Ovary (tissue), 9 donors: ENCODE data around the gene SPATA24. TPM values are rescaled to one million over a fixed set of nuclear protein-coding genes. Genes with fewer than 3 reads are reported as not detected.

Experiments
- DNase-seq, 5 donors: peaks; one replicate each; pipeline ENCODE4 v3.0.0-alpha.2; 2019 to 2020
- H3K27ac ChIP-seq, 2 donors: fragments of 200-600 bp; one replicate each; pipeline versions ENCODE4 v1.5.1 to v1.8.0; 2019 to 2022
- H3K27me3 ChIP-seq: fragments of 200-600 bp; one replicate; pipeline ENCODE4 v1.8.0; 2022
- H3K36me3 ChIP-seq: fragments of 200-600 bp; sonication (generic); one replicate; pipeline ENCODE4 v1.5.1; 2019
- H3K4me1 ChIP-seq: one replicate; pipeline ENCODE4 v1.8.1; 2013; ENCODE audit warnings: mild to moderate bottlenecking, moderate library complexity; ENCODE audit not compliant: insufficient read depth
- H3K4me3 ChIP-seq: fragments of 200-600 bp; sonication (generic); one replicate; pipeline ENCODE4 v1.5.1; 2017
- H3K9me3 ChIP-seq, 2 donors: fragments of 200-600 bp in 1 of 2; sonication (generic) in 1 of 2; one replicate each; pipeline versions ENCODE4 v1.5.1 to v1.8.1; 2013 to 2019; ENCODE audit warnings: mild to moderate bottlenecking in 1 of 2, moderate library complexity in 1 of 2
- EP300 ChIP-seq: sonication (generic); formaldehyde crosslinking; IDR thresholded peaks from one replicate; pipeline ENCODE4 v1.6.1; 2017; ENCODE audit warnings: antibody characterized with exemption
- POLR2A ChIP-seq: fragments of 450-650 bp; IDR thresholded peaks from one replicate; pipeline ENCODE4 v1.6.1; 2017; ENCODE audit warnings: antibody characterized with exemption, mild to moderate bottlenecking, moderate library complexity
- WGBS, 3 donors: extraction: QIAGEN DNeasy Blood & Tissue Kit in 1 of 3; methylation state at CpG; one replicate each; pipeline versions ENCODE4 v1.1.5 to v1.1.7; 2013 to 2017; 5-methylcytosine and 5-hydroxymethylcytosine counted together
- intact Hi-C, 4 donors: fragments of 100-400 bp; cut with DNase I; formaldehyde crosslinking; loops; one replicate each; pipeline versions ENCODE4 v1.11.0 to v1.15.1; 2022 to 2023
- polyA plus RNA-seq, 2 donors: library from polyadenylated mRNA; stranded (reverse); fragments of 200-250 nt in 1 of 2; fragments of 350-450 nt in 1 of 2; fragmentation: Illumina TruSeq in 1 of 2; extraction: RNeasy Lipid Tissue Mini Kit (QIAGEN cat#74804) in 1 of 2; gene quantifications; one replicate each; pipeline ENCODE4 v1.2.3, GENCODE V29; 2013 to 2014
- total RNA-seq, 7 donors: library from RNA; depleted of rRNA in 2 of 7; stranded (reverse); fragments of >200 nt in 2 of 7; fragmentation: NEBNext Ultra II Directional in 3 of 7; extraction: Animal tissue kit (Norgen Biotek cat#: 25700) in 3 of 7; gene quantifications; one replicate each; pipeline versions ENCODE4 v1.1.0 to v1.2.4, GENCODE V29; 2016 to 2023
- TF ChIP-seq, protein P1 (sequence below), 3 donors: fragments of 450-650 bp in 2 of 3; fragments of 200-600 bp in 1 of 3; IDR thresholded peaks; one replicate each; pipeline versions ENCODE4 v1.5.1 to v1.8.0; 2016 to 2022; ENCODE audit warnings: antibody characterized with exemption in 3 of 3, mild to moderate bottlenecking in 1 of 3
- donor health status: DM: no; HTN: no; CAD: no; lungs with moderate emphysema.
- donor health status: DM: no; HTN: no; CAD: no.
- donor health status: Bipolar disorder and iron deficiency.
- donor health status: DM: yes; HTN: yes; CAD: no.
- donor health status: DM: no; HTN: no; CAD: no.
- donor health status: DM: yes; HTN: yes; CAD: no.

The SPATA24 gene
- total and polyA plus RNA-seq, 9 donors = 2.1 to 6.7 (median 4.0) TPM

DNA sequence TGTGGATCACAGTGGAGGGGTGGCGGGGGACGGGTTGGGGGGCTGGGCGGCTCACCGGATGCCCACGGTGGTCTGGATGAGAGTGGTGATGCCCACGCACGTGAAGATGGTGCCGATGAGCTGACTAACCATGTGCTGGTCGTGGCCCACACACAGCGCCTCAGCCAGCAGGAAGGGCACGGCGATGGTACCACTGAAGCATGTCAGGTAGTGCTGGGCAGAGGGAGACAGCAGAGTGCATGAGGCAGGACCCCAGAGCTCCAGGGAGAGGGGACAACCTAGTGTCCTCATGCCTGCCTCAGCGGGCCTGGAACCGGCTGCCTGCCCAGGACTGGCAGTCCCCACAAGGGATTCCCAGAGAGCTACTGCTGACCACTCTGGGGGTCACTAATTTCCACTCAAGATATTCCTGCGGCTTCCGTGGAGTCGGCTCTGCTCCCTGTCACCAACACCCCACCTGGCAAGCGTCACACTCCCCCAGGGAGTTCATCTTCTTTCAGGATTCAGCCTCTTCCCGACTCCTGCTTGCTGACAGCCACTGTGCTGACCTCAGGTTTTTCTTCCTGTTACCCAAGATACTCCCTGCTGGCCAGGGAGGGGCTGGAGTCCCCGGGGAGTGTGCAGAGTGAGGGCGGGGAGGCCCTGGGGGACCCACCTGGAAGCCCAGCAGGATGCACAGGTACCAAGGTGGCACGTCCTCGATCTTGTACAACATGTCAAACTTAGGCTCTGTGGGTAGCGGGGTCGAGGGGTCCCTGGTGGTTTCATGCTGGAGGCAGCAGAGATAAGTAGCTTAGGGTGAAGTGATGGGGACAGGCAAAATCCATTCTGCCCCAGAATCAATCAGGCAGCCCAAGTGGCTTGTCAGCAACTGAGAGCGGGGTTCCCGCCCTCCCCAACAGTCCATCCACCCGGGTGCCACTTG lies 21.8 kb downstream of the SPATA24 start:
- TF ChIP-seq, protein P1, sequence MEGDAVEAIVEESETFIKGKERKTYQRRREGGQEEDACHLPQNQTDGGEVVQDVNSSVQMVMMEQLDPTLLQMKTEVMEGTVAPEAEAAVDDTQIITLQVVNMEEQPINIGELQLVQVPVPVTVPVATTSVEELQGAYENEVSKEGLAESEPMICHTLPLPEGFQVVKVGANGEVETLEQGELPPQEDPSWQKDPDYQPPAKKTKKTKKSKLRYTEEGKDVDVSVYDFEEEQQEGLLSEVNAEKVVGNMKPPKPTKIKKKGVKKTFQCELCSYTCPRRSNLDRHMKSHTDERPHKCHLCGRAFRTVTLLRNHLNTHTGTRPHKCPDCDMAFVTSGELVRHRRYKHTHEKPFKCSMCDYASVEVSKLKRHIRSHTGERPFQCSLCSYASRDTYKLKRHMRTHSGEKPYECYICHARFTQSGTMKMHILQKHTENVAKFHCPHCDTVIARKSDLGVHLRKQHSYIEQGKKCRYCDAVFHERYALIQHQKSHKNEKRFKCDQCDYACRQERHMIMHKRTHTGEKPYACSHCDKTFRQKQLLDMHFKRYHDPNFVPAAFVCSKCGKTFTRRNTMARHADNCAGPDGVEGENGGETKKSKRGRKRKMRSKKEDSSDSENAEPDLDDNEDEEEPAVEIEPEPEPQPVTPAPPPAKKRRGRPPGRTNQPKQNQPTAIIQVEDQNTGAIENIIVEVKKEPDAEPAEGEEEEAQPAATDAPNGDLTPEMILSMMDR (IDR thresholded peaks at IDR 0.05) = no peak
- 77 to 87% (median 78%) methylated on average over 28 of the region's 28 CpGs for WGBS, 3 donors
- no peak overlapping the region for H3K27ac ChIP-seq
- no peaks in the 10 kb centered on the region for H3K36me3 ChIP-seq
- H3K9me3 ChIP-seq = no peaks in the 10 kb centered on the region
- peak in 1 of 5 donors; percentile 9 for DNase-seq
- H3K27me3 ChIP-seq = no peaks in the 10 kb centered on the region
- intact Hi-C loops = no loop called here
- H3K4me3 ChIP-seq = no peak overlapping the region
- no peaks in the 10 kb centered on the region for H3K4me1 ChIP-seq

DNA sequence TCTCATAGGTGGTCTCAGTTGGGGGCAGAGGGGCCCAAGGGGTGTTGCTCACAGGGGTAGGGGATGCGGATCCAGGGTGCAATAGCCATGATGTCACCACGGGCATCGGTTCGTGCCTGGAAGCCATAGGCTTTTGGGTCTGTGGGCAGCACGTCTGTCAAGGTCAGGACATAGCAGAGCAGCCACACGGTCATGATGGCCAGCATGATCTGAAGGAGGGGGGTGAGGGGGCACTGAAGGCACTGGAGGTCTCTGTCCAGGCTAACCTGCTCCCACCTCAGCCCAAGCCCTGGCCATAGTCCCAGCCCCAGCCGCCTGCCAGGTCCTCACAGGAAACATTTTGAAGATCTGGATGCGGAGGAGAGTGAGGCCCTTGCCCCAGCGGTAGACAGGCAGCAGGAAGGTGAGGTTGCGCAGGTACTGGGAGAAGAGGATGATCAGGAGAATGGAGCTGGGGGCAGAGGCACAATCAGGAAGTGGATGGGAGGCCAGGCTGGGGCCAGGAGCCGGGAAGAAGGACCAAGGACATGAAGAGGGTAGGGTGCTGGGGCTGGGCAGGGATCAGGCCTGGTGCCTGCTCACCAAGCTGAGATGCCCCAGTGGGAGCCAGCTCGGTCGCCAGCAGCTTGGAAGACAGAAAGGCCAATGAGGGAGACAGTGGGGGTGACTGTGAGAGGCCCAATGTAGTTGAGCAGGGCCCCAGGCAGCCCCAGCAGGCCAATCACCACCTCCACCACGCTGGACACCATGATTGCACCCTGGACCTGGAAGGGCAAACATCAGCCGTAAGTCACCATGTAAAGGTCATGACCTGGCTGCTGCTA lies 24.1 kb downstream of the SPATA24 start:
- intact Hi-C loops = no loop called here
- Histone ChIP-seq H3K27ac (no peak overlapping the region), H3K9me3 (no peaks in the 10 kb centered on the region), H3K4me1 (no peaks in the 10 kb centered on the region), H3K27me3 (no peaks in the 10 kb centered on the region), H3K4me3 (no peak overlapping the region), H3K36me3 (no peaks in the 10 kb centered on the region)
- TF ChIP-seq, protein P1 (IDR thresholded peaks at IDR 0.05) = no peak
- TF ChIP-seq POLR2A (no peak), EP300 (no peak)
- peak in 2 of 5 donors; percentile 15 to 22 for DNase-seq
- 70 to 75% (median 70%) methylated on average over 15 of the region's 15 CpGs for WGBS, 3 donors

DNA sequence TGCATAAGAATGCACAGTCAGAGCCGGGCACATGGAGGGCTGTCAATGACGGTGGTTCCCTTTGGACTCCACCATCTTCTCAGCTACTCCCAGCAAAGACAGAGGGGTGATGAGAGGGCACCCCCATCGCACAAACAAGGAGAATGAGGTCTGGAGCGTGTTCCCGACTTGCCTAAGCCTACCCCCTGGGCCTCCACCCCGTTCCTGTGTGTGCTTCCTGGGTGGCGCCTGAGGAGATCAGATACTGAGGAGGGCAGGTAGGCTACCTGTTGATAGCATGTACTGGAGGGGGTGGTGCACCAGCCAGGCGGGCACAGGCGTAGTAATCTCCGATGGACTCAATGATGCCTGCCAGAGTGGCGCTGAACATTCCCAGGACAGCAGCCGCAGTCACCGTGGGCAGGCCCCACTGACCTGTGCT lies 24.9 kb downstream of the SPATA24 start:
- TF ChIP-seq POLR2A (no peak), EP300 (no peak)
- TF ChIP-seq, protein P1 (IDR thresholded peaks at IDR 0.05) = no peak
- 83 to 89% (median 83%) methylated on average over 13 of the region's 13 CpGs for WGBS, 3 donors
- intact Hi-C loops = no loop called here
- no peak overlapping the region for H3K4me3 ChIP-seq
- no peaks in the 10 kb centered on the region for H3K9me3 ChIP-seq
- no peaks in the 10 kb centered on the region for H3K36me3 ChIP-seq
- H3K4me1 ChIP-seq = no peaks in the 10 kb centered on the region
- DNase-seq = peak in 2 of 5 donors; percentile 7 to 16
- H3K27me3 ChIP-seq = no peaks in the 10 kb centered on the region
- no peak overlapping the region for H3K27ac ChIP-seq

DNA sequence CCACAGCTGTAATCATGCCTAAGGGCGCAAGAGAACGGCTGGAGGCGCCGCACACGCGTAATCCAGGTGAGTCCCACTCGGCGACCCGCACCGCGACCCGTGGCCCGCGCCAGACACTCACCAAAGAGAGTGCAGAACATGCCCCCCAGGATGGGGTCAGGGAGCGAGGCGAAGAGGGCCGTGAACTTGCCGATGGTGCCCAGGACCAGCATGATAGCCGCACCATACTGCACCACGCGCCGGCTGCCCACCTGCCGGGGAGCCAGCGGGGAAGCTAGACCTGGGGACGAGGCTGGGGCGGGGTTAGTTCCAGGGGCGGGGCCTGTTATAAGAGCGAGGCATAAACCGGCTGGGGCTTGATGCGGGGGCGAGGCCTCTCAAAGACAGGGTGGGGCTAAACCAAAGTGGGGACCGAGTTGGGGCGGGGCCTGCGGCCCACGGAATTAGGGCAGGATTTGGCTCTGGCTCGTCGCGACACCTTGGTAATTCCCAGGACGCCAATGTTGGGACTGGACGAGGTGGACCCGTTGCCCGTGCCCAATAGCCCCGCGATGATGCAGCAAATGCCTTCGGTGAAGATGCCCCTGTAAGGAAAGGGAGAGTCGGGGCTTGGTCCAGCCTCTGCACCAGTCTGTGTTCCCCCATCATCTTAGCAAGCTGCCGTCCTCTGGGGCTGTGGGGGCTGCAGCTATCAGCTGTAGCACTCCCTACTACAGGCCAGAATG lies 25.6 kb downstream of the SPATA24 start:
- Histone ChIP-seq H3K27ac (no peak overlapping the region), H3K9me3 (no peaks in the 10 kb centered on the region), H3K27me3 (no peaks in the 10 kb centered on the region), H3K4me1 (peaks cover 3% of the 10 kb centered on the region), H3K36me3 (no peaks in the 10 kb centered on the region), H3K4me3 (no peak overlapping the region)
- intact Hi-C loops = no loop called here
- 48 to 71% (median 52%) methylated on average over 39 to 47 of the region's 47 CpGs for WGBS, 3 donors
- TF ChIP-seq EP300 (no peak), POLR2A (no peak)
- TF ChIP-seq, protein P1 (IDR thresholded peaks at IDR 0.05) = no peak
- DNase-seq = peak in 3 of 5 donors; percentile 16 to 32 (median 21)
